WTC11 (cell line): ENCODE data around the gene DMD. TPM values are rescaled to one million over a fixed set of nuclear protein-coding genes. Genes with fewer than 3 reads are reported as not detected.

Experiments
- ATAC-seq: fragments of 200-7000 bp; cut with Tn5 transposase; 2 replicates; pipeline ENCODE4 v1.10.0; 2021; ENCODE audit warnings: mild to moderate bottlenecking, moderate library complexity
- CTCF ChIA-PET: fragments of 300-600 bp; sonication (Branson Sonifier 250); formaldehyde crosslinking; loops from one replicate; lab custom pipeline; 2021; ENCODE audit warnings: antibody characterized with exemption; lab: Charles Lee
- POLR2A ChIA-PET: fragments of 350-600 bp; sonication (Branson Sonifier 250); formaldehyde crosslinking; loops from one replicate; lab custom pipeline; 2021; ENCODE audit warnings: antibody characterized with exemption; lab: Charles Lee
- DNase-seq: peaks from one replicate; pipeline ENCODE4 v3.0.0; 2021; ENCODE audit warnings: low spot score
- H3K27ac Mint-ChIP-seq: 2 replicates; pipeline ENCODE4 v1.8.0; 2021; ENCODE audit warnings: mixed read lengths
- H3K27me3 Mint-ChIP-seq: 2 replicates; pipeline ENCODE4 v1.8.0; 2021; ENCODE audit warnings: low read depth, mild to moderate bottlenecking, moderate library complexity, mixed read lengths
- H3K36me3 Mint-ChIP-seq: 2 replicates; pipeline ENCODE4 v1.8.0; 2021; ENCODE audit warnings: mixed read lengths
- H3K4me1 Mint-ChIP-seq: 2 replicates; pipeline ENCODE4 v1.8.0; 2022; ENCODE audit warnings: mixed read lengths
- H3K4me3 Mint-ChIP-seq: 2 replicates; pipeline ENCODE4 v1.8.0; 2021; ENCODE audit warnings: mild to moderate bottlenecking, moderate library complexity, mixed read lengths
- H3K9me3 Mint-ChIP-seq: 2 replicates; pipeline ENCODE4 v1.8.0; 2021; ENCODE audit warnings: mixed read lengths
- EMX1 ChIP-seq: fragments of 250-450 bp; sonication (Bioruptor Pico); IDR thresholded peaks from 2 replicates; pipeline ENCODE4 v1.8.0; 2021; ENCODE audit warnings: mild to moderate bottlenecking
- GRHL2 ChIP-seq: fragments of 250-450 bp; sonication (Bioruptor Pico); IDR thresholded peaks from 2 replicates; pipeline ENCODE4 v1.8.0; 2022; ENCODE audit warnings: mild to moderate bottlenecking, moderate library complexity; ENCODE audit not compliant: insufficient replicate concordance, severe bottlenecking
- MXD4 ChIP-seq: fragments of 250-450 bp; sonication (Bioruptor Pico); IDR thresholded peaks from 2 replicates; pipeline ENCODE4 v1.8.0; 2021; ENCODE audit warnings: mild to moderate bottlenecking, moderate library complexity, borderline replicate concordance
- NR1H2 ChIP-seq: sonication (generic); formaldehyde crosslinking; IDR thresholded peaks from 2 replicates; pipeline ENCODE4 v1.9.0; 2021; ENCODE audit warnings: mild to moderate bottlenecking, moderate library complexity, missing genetic modification reagents
- SMAD4 ChIP-seq: sonication (generic); formaldehyde crosslinking; IDR thresholded peaks from 2 replicates; pipeline ENCODE4 v1.8.0; 2022; ENCODE audit warnings: mild to moderate bottlenecking, missing genetic modification reagents
- SOX15 ChIP-seq: fragments of 250-450 bp; sonication (Bioruptor Pico); IDR thresholded peaks from 2 replicates; pipeline ENCODE4 v1.9.0; 2021; ENCODE audit warnings: mild to moderate bottlenecking
- TCF7 ChIP-seq: sonication (generic); formaldehyde crosslinking; IDR thresholded peaks from 2 replicates; pipeline ENCODE4 v1.8.0; 2022; ENCODE audit warnings: mild to moderate bottlenecking, low read depth, missing genetic modification reagents, moderate library complexity
- TEAD1 ChIP-seq: sonication (generic); formaldehyde crosslinking; IDR thresholded peaks from 2 replicates; pipeline ENCODE4 v1.8.0; 2022; ENCODE audit warnings: mild to moderate bottlenecking, missing genetic modification reagents
- ZBTB21 ChIP-seq: sonication (generic); formaldehyde crosslinking; IDR thresholded peaks from 2 replicates; pipeline ENCODE4 v1.8.1; 2023; ENCODE audit warnings: mild to moderate bottlenecking, missing genetic modification reagents, borderline replicate concordance
- ZNF232 ChIP-seq: sonication (generic); formaldehyde crosslinking; IDR thresholded peaks from 2 replicates; pipeline ENCODE4 v1.8.0; 2022; ENCODE audit warnings: mild to moderate bottlenecking, missing genetic modification reagents
- ZNF423 ChIP-seq: fragments of 250-450 bp; sonication (Bioruptor Pico); IDR thresholded peaks from 2 replicates; pipeline ENCODE4 v2.1.2; 2022; ENCODE audit warnings: mild to moderate bottlenecking, moderate library complexity
- ZNF671 ChIP-seq: fragments of 250-450 bp; sonication (Bioruptor Pico); IDR thresholded peaks from 2 replicates; pipeline ENCODE4 v1.8.0; 2021; ENCODE audit warnings: mild to moderate bottlenecking
- total RNA-seq: library from RNA; stranded (reverse); gene quantifications from 3 replicates; pipeline ENCODE4 v1.2.3, GENCODE V29; 2021
- TF ChIP-seq, protein P1 (sequence below): sonication (generic); formaldehyde crosslinking; IDR thresholded peaks from 2 replicates; pipeline ENCODE4 v1.8.1; 2023; ENCODE audit warnings: mild to moderate bottlenecking, moderate library complexity, missing genetic modification reagents
- TF ChIP-seq, protein P2 (sequence below): sonication (generic); formaldehyde crosslinking; IDR thresholded peaks from 2 replicates; pipeline ENCODE4 v1.8.1; 2023; ENCODE audit warnings: mild to moderate bottlenecking, missing genetic modification reagents, moderate library complexity
- TF ChIP-seq, protein P3 (sequence below): sonication (generic); formaldehyde crosslinking; IDR thresholded peaks from 2 replicates; pipeline ENCODE4 v1.8.1; 2022; ENCODE audit warnings: low read depth, mild to moderate bottlenecking, moderate library complexity, missing genetic modification reagents, borderline replicate concordance
- TF ChIP-seq, protein P4 (sequence below): fragments of 250-450 bp; sonication (Bioruptor Pico); IDR thresholded peaks from 2 replicates; pipeline ENCODE4 v1.9.0; 2021; ENCODE audit warnings: mild to moderate bottlenecking, borderline replicate concordance
- TF ChIP-seq, protein P5 (sequence below): fragments of 250-450 bp; sonication (Bioruptor Pico); IDR thresholded peaks from 2 replicates; pipeline ENCODE4 v2.1.2; 2022; ENCODE audit warnings: mild to moderate bottlenecking, moderate library complexity
- TF ChIP-seq, protein P6 (sequence below): sonication (generic); formaldehyde crosslinking; IDR thresholded peaks from 2 replicates; pipeline ENCODE4 v1.8.0; 2022; ENCODE audit warnings: mild to moderate bottlenecking, missing genetic modification reagents
- TF ChIP-seq, protein P7 (sequence below): sonication (generic); formaldehyde crosslinking; IDR thresholded peaks from 2 replicates; pipeline ENCODE4 v1.8.1; 2023; ENCODE audit warnings: mild to moderate bottlenecking, missing genetic modification reagents

Gene DMD
- total RNA-seq, 1 experiment from 2014 or later, result 9.1 TPM

DNA sequence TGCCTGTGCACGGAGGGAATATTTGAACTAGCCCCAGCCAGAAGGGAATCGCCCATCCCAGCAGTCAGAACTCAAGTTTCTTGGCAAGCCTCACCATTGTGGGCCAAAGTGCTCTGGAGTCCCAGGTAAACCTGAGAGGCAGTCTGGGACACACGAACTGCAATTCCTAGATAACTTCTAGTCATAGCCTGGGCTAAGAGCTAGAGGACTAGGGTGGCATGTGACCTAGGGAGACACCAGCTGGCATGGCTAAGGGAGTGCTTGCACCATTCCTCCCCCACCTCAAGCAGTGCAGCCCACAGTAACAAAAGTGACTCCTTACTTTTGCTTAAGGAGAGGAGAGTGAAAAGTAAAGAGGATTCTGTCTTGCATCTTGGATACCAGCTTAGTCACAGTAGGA is 935.2 kb downstream of the DMD start:
- POLR2A ChIA-PET, result no interaction called here
- Mint-ChIP-seq H3K9me3 (peaks cover 20% of the 10 kb centered on the region), H3K36me3 (peaks cover 8% of the 10 kb centered on the region; the same call in 1 of the 2 replicates), H3K4me1 (no peaks in the 10 kb centered on the region), H3K27me3 (no peaks in the 10 kb centered on the region), H3K27ac (no peak overlapping the region), H3K4me3 (no peak overlapping the region)
- TF ChIP-seq, protein P1, sequence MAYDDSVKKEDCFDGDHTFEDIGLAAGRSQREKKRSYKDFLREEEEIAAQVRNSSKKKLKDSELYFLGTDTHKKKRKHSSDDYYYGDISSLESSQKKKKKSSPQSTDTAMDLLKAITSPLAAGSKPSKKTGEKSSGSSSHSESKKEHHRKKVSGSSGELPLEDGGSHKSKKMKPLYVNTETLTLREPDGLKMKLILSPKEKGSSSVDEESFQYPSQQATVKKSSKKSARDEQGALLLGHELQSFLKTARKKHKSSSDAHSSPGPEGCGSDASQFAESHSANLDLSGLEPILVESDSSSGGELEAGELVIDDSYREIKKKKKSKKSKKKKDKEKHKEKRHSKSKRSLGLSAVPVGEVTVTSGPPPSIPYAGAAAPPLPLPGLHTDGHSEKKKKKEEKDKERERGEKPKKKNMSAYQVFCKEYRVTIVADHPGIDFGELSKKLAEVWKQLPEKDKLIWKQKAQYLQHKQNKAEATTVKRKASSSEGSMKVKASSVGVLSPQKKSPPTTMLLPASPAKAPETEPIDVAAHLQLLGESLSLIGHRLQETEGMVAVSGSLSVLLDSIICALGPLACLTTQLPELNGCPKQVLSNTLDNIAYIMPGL (CRISPR knock-in tag), result no peak
- TF ChIP-seq, protein P2, sequence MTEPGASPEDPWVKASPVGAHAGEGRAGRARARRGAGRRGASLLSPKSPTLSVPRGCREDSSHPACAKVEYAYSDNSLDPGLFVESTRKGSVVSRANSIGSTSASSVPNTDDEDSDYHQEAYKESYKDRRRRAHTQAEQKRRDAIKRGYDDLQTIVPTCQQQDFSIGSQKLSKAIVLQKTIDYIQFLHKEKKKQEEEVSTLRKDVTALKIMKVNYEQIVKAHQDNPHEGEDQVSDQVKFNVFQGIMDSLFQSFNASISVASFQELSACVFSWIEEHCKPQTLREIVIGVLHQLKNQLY (CRISPR knock-in tag), result no peak
- TF ChIP-seq TEAD1 (CRISPR knock-in tag) (no peak), EMX1 (CRISPR knock-in tag) (no peak), ZNF423 (no peak), MXD4 (CRISPR knock-in tag) (no peak), ZNF671 (no peak), ZNF232 (CRISPR knock-in tag) (no peak), TCF7 (CRISPR knock-in tag) (no peak), NR1H2 (CRISPR knock-in tag) (no peak), GRHL2 (CRISPR knock-in tag) (no peak), SMAD4 (CRISPR knock-in tag) (no peak), ZBTB21 (CRISPR knock-in tag) (no peak), SOX15 (CRISPR knock-in tag) (no peak)
- TF ChIP-seq, protein P3, sequence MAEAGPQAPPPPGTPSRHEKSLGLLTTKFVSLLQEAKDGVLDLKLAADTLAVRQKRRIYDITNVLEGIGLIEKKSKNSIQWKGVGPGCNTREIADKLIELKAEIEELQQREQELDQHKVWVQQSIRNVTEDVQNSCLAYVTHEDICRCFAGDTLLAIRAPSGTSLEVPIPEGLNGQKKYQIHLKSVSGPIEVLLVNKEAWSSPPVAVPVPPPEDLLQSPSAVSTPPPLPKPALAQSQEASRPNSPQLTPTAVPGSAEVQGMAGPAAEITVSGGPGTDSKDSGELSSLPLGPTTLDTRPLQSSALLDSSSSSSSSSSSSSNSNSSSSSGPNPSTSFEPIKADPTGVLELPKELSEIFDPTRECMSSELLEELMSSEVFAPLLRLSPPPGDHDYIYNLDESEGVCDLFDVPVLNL, result no peak
- TF ChIP-seq, protein P4, sequence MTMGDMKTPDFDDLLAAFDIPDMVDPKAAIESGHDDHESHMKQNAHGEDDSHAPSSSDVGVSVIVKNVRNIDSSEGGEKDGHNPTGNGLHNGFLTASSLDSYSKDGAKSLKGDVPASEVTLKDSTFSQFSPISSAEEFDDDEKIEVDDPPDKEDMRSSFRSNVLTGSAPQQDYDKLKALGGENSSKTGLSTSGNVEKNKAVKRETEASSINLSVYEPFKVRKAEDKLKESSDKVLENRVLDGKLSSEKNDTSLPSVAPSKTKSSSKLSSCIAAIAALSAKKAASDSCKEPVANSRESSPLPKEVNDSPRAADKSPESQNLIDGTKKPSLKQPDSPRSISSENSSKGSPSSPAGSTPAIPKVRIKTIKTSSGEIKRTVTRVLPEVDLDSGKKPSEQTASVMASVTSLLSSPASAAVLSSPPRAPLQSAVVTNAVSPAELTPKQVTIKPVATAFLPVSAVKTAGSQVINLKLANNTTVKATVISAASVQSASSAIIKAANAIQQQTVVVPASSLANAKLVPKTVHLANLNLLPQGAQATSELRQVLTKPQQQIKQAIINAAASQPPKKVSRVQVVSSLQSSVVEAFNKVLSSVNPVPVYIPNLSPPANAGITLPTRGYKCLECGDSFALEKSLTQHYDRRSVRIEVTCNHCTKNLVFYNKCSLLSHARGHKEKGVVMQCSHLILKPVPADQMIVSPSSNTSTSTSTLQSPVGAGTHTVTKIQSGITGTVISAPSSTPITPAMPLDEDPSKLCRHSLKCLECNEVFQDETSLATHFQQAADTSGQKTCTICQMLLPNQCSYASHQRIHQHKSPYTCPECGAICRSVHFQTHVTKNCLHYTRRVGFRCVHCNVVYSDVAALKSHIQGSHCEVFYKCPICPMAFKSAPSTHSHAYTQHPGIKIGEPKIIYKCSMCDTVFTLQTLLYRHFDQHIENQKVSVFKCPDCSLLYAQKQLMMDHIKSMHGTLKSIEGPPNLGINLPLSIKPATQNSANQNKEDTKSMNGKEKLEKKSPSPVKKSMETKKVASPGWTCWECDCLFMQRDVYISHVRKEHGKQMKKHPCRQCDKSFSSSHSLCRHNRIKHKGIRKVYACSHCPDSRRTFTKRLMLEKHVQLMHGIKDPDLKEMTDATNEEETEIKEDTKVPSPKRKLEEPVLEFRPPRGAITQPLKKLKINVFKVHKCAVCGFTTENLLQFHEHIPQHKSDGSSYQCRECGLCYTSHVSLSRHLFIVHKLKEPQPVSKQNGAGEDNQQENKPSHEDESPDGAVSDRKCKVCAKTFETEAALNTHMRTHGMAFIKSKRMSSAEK, result no peak
- TF ChIP-seq, protein P5, sequence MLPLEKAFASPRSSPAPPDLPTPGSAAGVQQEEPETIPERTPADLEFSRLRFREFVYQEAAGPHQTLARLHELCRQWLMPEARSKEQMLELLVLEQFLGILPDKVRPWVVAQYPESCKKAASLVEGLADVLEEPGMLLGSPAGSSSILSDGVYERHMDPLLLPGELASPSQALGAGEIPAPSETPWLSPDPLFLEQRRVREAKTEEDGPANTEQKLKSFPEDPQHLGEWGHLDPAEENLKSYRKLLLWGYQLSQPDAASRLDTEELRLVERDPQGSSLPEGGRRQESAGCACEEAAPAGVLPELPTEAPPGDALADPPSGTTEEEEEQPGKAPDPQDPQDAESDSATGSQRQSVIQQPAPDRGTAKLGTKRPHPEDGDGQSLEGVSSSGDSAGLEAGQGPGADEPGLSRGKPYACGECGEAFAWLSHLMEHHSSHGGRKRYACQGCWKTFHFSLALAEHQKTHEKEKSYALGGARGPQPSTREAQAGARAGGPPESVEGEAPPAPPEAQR (CRISPR knock-in tag), result no peak
- TF ChIP-seq, protein P6, sequence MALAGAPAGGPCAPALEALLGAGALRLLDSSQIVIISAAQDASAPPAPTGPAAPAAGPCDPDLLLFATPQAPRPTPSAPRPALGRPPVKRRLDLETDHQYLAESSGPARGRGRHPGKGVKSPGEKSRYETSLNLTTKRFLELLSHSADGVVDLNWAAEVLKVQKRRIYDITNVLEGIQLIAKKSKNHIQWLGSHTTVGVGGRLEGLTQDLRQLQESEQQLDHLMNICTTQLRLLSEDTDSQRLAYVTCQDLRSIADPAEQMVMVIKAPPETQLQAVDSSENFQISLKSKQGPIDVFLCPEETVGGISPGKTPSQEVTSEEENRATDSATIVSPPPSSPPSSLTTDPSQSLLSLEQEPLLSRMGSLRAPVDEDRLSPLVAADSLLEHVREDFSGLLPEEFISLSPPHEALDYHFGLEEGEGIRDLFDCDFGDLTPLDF (CRISPR knock-in tag), result no peak
- TF ChIP-seq, protein P7, sequence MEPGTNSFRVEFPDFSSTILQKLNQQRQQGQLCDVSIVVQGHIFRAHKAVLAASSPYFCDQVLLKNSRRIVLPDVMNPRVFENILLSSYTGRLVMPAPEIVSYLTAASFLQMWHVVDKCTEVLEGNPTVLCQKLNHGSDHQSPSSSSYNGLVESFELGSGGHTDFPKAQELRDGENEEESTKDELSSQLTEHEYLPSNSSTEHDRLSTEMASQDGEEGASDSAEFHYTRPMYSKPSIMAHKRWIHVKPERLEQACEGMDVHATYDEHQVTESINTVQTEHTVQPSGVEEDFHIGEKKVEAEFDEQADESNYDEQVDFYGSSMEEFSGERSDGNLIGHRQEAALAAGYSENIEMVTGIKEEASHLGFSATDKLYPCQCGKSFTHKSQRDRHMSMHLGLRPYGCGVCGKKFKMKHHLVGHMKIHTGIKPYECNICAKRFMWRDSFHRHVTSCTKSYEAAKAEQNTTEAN (CRISPR knock-in tag), result no peak
- DNase-seq (no peak), ATAC-seq (no peak)
- CTCF ChIA-PET, result no interaction called here
